ENCODE data around the gene GALNT17.

Gene GALNT17

GRCh38 chr7:71132127-71132376 lies at the start of gene GALNT17:
TSS of gene GALNT17 (plus strand) at chr7:71132144.
- DNase-seq = no peak

- no peak for DNase-seq
Measured at GRCh38 chr7:71095266-71095860, 36.6 kb upstream of the GALNT17 start.

GRCh38 chr7:71096351-71096750 lies 35.6 kb upstream of the GALNT17 start:
- DNase-seq = no peak

- DNase-seq = no peak
Measured at GRCh38 chr7:71106226-71106625, 25.7 kb upstream of the GALNT17 start.

GRCh38 chr7:71112436-71112835 lies 19.5 kb upstream of the GALNT17 start:
- no peak for DNase-seq

- DNase-seq = no peak
Measured at GRCh38 chr7:71120096-71120495, 11.8 kb upstream of the GALNT17 start.

- no peak for DNase-seq
Measured at GRCh38 chr7:71129126-71129525, 2.8 kb upstream of the GALNT17 start.

- DNase-seq = no peak
Measured at GRCh38 chr7:71130031-71130679, 1.8 kb upstream of the GALNT17 start.

GRCh38 chr7:71131256-71132126 lies 453 bp upstream of the GALNT17 start:
- no peak for DNase-seq

- DNase-seq = no peak
Measured at GRCh38 chr7:71132377-71133231, 660 bp downstream of the GALNT17 start.

GRCh38 chr7:71133232-71133622 lies 1.3 kb downstream of the GALNT17 start:
- no peak for DNase-seq

- no peak for DNase-seq
Measured at GRCh38 chr7:71133856-71134255, 1.9 kb downstream of the GALNT17 start.

GRCh38 chr7:71135116-71135515 lies 3.2 kb downstream of the GALNT17 start:
- DNase-seq = no peak

GRCh38 chr7:71135663-71136062 lies 3.7 kb downstream of the GALNT17 start:
- no peak for DNase-seq

GRCh38 chr7:71137479-71137878 lies 5.5 kb downstream of the GALNT17 start:
- no peak for DNase-seq

- DNase-seq = no peak
Measured at GRCh38 chr7:71140264-71140663, 8.3 kb downstream of the GALNT17 start.

- DNase-seq = no peak
Measured at GRCh38 chr7:71144963-71145362, 13.0 kb downstream of the GALNT17 start.

- DNase-seq = no peak
Measured at GRCh38 chr7:71145906-71146901, 14.3 kb downstream of the GALNT17 start.

- no peak for DNase-seq
Measured at GRCh38 chr7:71148098-71148497, 16.2 kb downstream of the GALNT17 start.

GRCh38 chr7:71155236-71155635 lies 23.3 kb downstream of the GALNT17 start:
- DNase-seq = no peak

- no peak for DNase-seq
Measured at GRCh38 chr7:71157757-71158156, 25.8 kb downstream of the GALNT17 start.

- DNase-seq = no peak
Measured at GRCh38 chr7:71165708-71166107, 33.8 kb downstream of the GALNT17 start.
